GM12891 (cell line): Measurements from ENCODE around the gene CTSW.

Experiments
- POLR2AphosphoS5 ChIP-seq: IDR thresholded peaks from 2 replicates; pipeline ENCODE4 v1.6.1; 2011; ENCODE audit warnings: low read depth, low read length, control low read depth
- SPI1 ChIP-seq: IDR thresholded peaks from 2 replicates; pipeline ENCODE4 v1.6.1; 2011; ENCODE audit warnings: low read depth, low read length, control low read depth

GRCh38 chr11:65868907-65869306 is 10.7 kb upstream of the CTSW start:
- TF ChIP-seq SPI1 (no peak), POLR2AphosphoS5 (0 out of 2 replicates have a peak, but pooled peaks have one; percentile 52)
